Activated B cell treated with CpG ODN at 0.5 μM for 24 hours (primary cell): ENCODE measurements around the gene ZAR1. TPM values are rescaled to one million over a fixed set of nuclear protein-coding genes. Genes with fewer than 3 reads are reported as not detected.

Experiments used
- ATAC-seq: fragments of 200-7000 bp; cut with Tn5 transposase; one replicate; pipeline ENCODE4 v1.10.0; 2021; ENCODE audit warnings: low read depth, mild to moderate bottlenecking, moderate library complexity
- CTCF ChIA-PET: fragments of 350-600 bp; sonication (Branson Sonifier 250); formaldehyde crosslinking; loops from one replicate; lab custom pipeline; 2021; ENCODE audit warnings: antibody characterized with exemption; lab: Charles Lee
- POLR2A ChIA-PET: fragments of 350-600 bp; sonication (Branson Sonifier 250); formaldehyde crosslinking; loops from one replicate; lab custom pipeline; 2021; ENCODE audit warnings: antibody characterized with exemption; lab: Charles Lee
- DNase-seq: peaks from one replicate; pipeline ENCODE4 v3.0.0; 2022
- H3K27ac Mint-ChIP-seq: one replicate; pipeline ENCODE4 v1.8.0; 2020; ENCODE audit warnings: mixed read lengths
- H3K27me3 Mint-ChIP-seq: one replicate; pipeline ENCODE4 v1.8.0; 2021; ENCODE audit warnings: mixed read lengths
- H3K36me3 Mint-ChIP-seq: one replicate; pipeline ENCODE4 v1.8.0; 2021; ENCODE audit warnings: low read depth, mixed read lengths
- H3K4me1 Mint-ChIP-seq: one replicate; pipeline ENCODE4 v1.8.0; 2021; ENCODE audit warnings: mixed read lengths
- H3K4me3 Mint-ChIP-seq: one replicate; pipeline ENCODE4 v1.8.0; 2020; ENCODE audit warnings: mild to moderate bottlenecking, mixed read lengths
- H3K9me3 Mint-ChIP-seq: one replicate; pipeline ENCODE4 v1.8.0; 2020; ENCODE audit warnings: mixed read lengths
- intact Hi-C: fragments of 100-400 bp; cut with micrococcal nuclease; formaldehyde crosslinking; loops from one replicate; pipeline ENCODE4 v1.15.1; 2024
- total RNA-seq: library from RNA; stranded (reverse); gene quantifications from 2 replicates; pipeline ENCODE4 v1.2.3, GENCODE V29; 2022
- TF ChIP-seq, protein P1 (sequence below): fragments of 200-600 bp; IDR thresholded peaks from one replicate; pipeline ENCODE4 v1.8.0; 2022; ENCODE audit warnings: antibody characterized with exemption, mild to moderate bottlenecking

The ZAR1 gene
- total RNA-seq, 1 donor from 2014 or later, result not detected

GRCh38 chr4:48484494-48485168 lies 5.4 kb upstream of the ZAR1 start:
- CTCF ChIA-PET, result interaction anchor here (0.6 kb wide), 1 partner anchor 15 kb away, joined by 3 read pairs; no protein-coding TSS in a partner anchor
- TF ChIP-seq, protein P1, sequence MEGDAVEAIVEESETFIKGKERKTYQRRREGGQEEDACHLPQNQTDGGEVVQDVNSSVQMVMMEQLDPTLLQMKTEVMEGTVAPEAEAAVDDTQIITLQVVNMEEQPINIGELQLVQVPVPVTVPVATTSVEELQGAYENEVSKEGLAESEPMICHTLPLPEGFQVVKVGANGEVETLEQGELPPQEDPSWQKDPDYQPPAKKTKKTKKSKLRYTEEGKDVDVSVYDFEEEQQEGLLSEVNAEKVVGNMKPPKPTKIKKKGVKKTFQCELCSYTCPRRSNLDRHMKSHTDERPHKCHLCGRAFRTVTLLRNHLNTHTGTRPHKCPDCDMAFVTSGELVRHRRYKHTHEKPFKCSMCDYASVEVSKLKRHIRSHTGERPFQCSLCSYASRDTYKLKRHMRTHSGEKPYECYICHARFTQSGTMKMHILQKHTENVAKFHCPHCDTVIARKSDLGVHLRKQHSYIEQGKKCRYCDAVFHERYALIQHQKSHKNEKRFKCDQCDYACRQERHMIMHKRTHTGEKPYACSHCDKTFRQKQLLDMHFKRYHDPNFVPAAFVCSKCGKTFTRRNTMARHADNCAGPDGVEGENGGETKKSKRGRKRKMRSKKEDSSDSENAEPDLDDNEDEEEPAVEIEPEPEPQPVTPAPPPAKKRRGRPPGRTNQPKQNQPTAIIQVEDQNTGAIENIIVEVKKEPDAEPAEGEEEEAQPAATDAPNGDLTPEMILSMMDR, result no peak
- POLR2A ChIA-PET, result interaction anchor here (0.6 kb wide), 1 partner anchor 8 kb away, joined by 3 read pairs; no protein-coding TSS in a partner anchor
- DNase-seq (no peak), ATAC-seq (no peak)
- peak overlapping the region; percentile 77 for H3K4me3 Mint-ChIP-seq
- peaks cover 22% of the 10 kb centered on the region for H3K4me1 Mint-ChIP-seq
- no peak overlapping the region for H3K27ac Mint-ChIP-seq
- no peaks in the 10 kb centered on the region for H3K9me3 Mint-ChIP-seq
- H3K27me3 Mint-ChIP-seq, result peaks cover 67% of the 10 kb centered on the region
- H3K36me3 Mint-ChIP-seq, result no peaks in the 10 kb centered on the region
- intact Hi-C loops, result no loop called here

DNA sequence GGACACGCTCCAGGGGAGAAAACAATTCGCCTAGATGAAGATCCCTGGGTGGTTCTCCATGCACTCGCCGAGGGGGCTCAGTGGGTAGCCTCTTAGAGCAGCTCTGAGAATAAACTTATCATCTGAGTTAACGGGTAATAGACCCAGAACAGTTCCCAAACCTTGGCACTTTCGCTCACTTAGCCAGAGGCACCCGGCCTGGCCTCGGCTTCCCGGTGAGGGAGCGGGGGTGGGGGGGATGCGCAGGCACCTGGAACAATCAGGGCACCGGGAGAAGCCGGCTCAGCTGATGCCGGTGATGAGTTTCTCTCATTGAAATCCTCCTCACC lies 405 bp upstream of the ZAR1 start:
- no peak for ATAC-seq
- DNase-seq, result no peak
- TF ChIP-seq, protein P1, result no peak
- Mint-ChIP-seq H3K4me3 (no peak overlapping the region), H3K27me3 (peaks cover 41% of the 10 kb centered on the region), H3K4me1 (peaks cover 8% of the 10 kb centered on the region), H3K36me3 (no peaks in the 10 kb centered on the region), H3K9me3 (no peaks in the 10 kb centered on the region), H3K27ac (no peak overlapping the region)
- ChIA-PET POLR2A (no interaction called here), CTCF (no interaction called here)
- intact Hi-C loops, result no loop called here

- no peaks in the 10 kb centered on the region for H3K9me3 Mint-ChIP-seq
- H3K4me3 Mint-ChIP-seq, result peak overlapping the region; percentile 35
- TF ChIP-seq, protein P1, result no peak
- ChIA-PET CTCF (no interaction called here), POLR2A (no interaction called here)
- H3K4me1 Mint-ChIP-seq, result peaks cover 6% of the 10 kb centered on the region
- H3K27ac Mint-ChIP-seq, result no peak overlapping the region
- DNase-seq (peak; percentile 25), ATAC-seq (peak; percentile 54)
- no peaks in the 10 kb centered on the region for H3K36me3 Mint-ChIP-seq
- intact Hi-C loops, result no loop called here
- peaks cover 33% of the 10 kb centered on the region for H3K27me3 Mint-ChIP-seq
Observed at GRCh38 chr4:48490680-48491513, 845 bp downstream of the ZAR1 start.

DNA sequence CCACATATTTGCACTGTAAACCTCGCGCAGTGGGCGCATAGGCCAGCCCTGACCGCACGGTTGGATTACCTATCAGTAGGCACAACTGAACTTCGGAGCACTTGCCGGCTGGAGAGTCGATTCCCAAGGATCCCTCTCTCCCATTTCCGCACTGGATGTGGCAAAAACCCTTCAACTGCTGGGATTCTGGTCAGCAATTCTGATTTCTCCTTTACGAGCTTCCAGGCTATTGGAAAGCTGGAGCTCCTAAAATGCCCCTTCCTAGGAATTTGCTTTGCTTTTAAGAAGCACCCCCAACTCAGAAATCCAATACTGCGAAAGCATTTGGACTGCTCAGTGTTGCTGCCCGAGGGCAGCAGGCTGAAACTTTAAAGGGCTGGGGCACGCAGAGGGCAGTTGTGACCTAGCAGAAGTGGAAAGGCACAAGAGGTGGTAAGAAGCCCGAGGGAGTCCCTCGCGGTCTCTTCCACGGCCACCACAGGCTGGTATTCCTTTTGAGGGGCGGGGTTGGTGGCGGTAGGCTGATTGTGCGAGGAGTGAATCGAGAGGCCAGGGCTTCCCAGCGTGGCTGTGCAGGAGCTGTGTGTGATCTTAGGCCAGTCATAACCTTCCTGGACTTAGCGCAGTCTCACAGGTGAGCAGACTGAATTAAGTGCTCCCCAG lies 1.6 kb downstream of the ZAR1 start:
- POLR2A ChIA-PET, result no interaction called here
- Mint-ChIP-seq H3K27me3 (peaks cover 33% of the 10 kb centered on the region), H3K4me1 (peaks cover 6% of the 10 kb centered on the region), H3K27ac (no peak overlapping the region), H3K9me3 (no peaks in the 10 kb centered on the region), H3K36me3 (no peaks in the 10 kb centered on the region), H3K4me3 (peak overlapping the region; percentile 35)
- no peak for ATAC-seq
- CTCF ChIA-PET, result no interaction called here
- TF ChIP-seq, protein P1, result no peak
- intact Hi-C loops, result no loop called here
- no peak for DNase-seq
